Measurements from ENCODE around the gene RNF17.

DNA sequence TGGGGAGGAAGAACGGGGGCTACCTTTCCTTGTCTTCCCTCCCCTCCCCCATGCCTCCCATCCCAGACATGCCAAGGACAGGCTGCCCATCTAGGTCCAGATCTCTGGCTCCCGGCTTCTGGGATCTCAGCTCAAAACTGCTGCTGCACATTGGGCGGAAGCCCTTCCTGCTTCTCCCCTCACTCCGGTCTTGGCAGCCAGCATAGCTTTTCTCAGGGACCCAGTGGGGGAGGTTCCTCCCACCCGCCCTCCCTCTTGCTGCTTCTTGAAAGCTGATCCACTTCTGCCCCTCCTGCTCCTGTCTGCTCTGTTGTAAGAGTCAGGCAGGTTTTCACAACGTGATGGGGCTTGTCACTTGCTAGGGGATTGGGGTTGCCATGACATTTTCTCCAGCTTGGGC, 21.7 kb upstream of the RNF17 start:
- no peak for TF ChIP-seq CTCF (IDR thresholded peaks at IDR 0.05 in 2 of 3, conservative IDR thresholded peaks at IDR 0.05 in 1 of 3; ENCODE audit: borderline replicate concordance in 1 of 3, insufficient read depth in 1 of 3, low read depth in 2 of 3, low read length in 2 of 3)
- no peak for TF ChIP-seq POLR2A (IDR thresholded peaks at IDR 0.05; ENCODE audit: borderline replicate concordance, extremely low read depth, insufficient read depth, insufficient read length)
